Uterus (tissue), 2 donors: ENCODE results near the gene ACCSL.

Experiments
- POLR2A ChIP-seq, 2 donors: fragments of 450-650 bp; IDR thresholded peaks; one replicate each; pipeline ENCODE4 v1.6.1; 2016; ENCODE audit warnings: antibody characterized with exemption in 2 of 2, mild to moderate bottlenecking in 1 of 2, moderate library complexity in 1 of 2
- TF ChIP-seq, protein P1 (sequence below), 4 experiments: fragments of 200-600 bp in 2 of 4; fragments of 450-650 bp in 2 of 4; sonication (generic) in 2 of 4; IDR thresholded peaks; one replicate each; pipeline ENCODE4 v1.5.1; 2016 to 2019; ENCODE audit warnings: antibody characterized with exemption in 4 of 4, mild to moderate bottlenecking in 2 of 4, moderate library complexity in 1 of 4

DNA sequence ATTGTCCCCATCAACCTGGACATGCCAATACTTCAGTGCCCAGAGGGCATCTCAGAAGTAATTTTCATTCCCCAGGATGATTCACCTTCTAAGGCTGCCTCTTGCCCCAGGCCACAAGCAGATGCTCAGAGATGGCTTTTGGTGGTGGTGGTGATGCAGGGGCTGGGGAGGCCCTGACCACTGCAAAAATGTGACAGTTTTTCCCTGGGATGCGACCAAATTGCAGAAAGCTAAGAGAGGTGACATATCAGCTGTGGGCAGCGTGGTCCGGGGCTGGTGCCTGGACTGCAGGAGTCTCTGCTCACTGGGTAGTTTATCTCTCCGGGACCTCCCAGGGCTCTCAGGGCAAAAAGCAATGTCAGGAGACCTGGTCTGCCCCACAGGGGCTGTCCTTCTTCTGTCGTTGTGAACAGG, 39.7 kb upstream of the ACCSL start:
- TF ChIP-seq, protein P1, sequence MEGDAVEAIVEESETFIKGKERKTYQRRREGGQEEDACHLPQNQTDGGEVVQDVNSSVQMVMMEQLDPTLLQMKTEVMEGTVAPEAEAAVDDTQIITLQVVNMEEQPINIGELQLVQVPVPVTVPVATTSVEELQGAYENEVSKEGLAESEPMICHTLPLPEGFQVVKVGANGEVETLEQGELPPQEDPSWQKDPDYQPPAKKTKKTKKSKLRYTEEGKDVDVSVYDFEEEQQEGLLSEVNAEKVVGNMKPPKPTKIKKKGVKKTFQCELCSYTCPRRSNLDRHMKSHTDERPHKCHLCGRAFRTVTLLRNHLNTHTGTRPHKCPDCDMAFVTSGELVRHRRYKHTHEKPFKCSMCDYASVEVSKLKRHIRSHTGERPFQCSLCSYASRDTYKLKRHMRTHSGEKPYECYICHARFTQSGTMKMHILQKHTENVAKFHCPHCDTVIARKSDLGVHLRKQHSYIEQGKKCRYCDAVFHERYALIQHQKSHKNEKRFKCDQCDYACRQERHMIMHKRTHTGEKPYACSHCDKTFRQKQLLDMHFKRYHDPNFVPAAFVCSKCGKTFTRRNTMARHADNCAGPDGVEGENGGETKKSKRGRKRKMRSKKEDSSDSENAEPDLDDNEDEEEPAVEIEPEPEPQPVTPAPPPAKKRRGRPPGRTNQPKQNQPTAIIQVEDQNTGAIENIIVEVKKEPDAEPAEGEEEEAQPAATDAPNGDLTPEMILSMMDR (IDR thresholded peaks at IDR 0.05), result no peak
- TF ChIP-seq POLR2A (IDR thresholded peaks at IDR 0.05), result no peak
